Keratinocyte (primary cell): ENCODE data around the gene EHBP1. TPM values are rescaled to one million over a fixed set of nuclear protein-coding genes. Genes with fewer than 3 reads are reported as not detected.

Experiments used
- DNase-seq: peaks from one replicate; pipeline ENCODE4 v3.0.0-alpha.2; 2011; ENCODE audit warnings: low read depth, missing footprints, low spot score
- FAIRE-seq: peaks from 2 replicates; lab custom pipeline; 2011; peaks lifted over from hg19 to GRCh38; lab: Jason Lieb, UNC
- H2AFZ ChIP-seq: 2 replicates; pipeline ENCODE4 v1.6.0; 2012; ENCODE audit warnings: low read length, control low read depth, inconsistent platforms; ENCODE audit not compliant: control insufficient read depth
- H3K27ac ChIP-seq: 2 replicates; pipeline ENCODE4 v1.5.1; 2011; ENCODE audit warnings: low read length; ENCODE audit not compliant: control insufficient read depth, insufficient read depth
- H3K27me3 ChIP-seq: 3 replicates; pipeline ENCODE4 v1.6.0; 2011; ENCODE audit warnings: low read length; ENCODE audit not compliant: control insufficient read depth, insufficient read depth; ENCODE audit errors: extremely low read depth
- H3K36me3 ChIP-seq, 2 experiments: 2 replicates in 1 of 2; 3 replicates in 1 of 2; pipeline ENCODE4 v1.5.1; 2011; ENCODE audit warnings: low read length in 2 of 2, mild to moderate bottlenecking in 1 of 2; ENCODE audit not compliant: control insufficient read depth in 2 of 2, insufficient read depth in 2 of 2; ENCODE audit errors: extremely low read depth in 1 of 2
- H3K4me1 ChIP-seq: 3 replicates; pipeline ENCODE4 v1.5.1; 2011; ENCODE audit warnings: low read length; ENCODE audit not compliant: control insufficient read depth, insufficient read depth; ENCODE audit errors: extremely low read depth
- H3K4me2 ChIP-seq: 3 replicates; pipeline ENCODE4 v1.6.0; 2011; ENCODE audit warnings: low read depth, low read length; ENCODE audit not compliant: control insufficient read depth, insufficient read depth; ENCODE audit errors: extremely low read depth
- H3K4me3 ChIP-seq, 3 experiments: fragments of 200-600 bp in 1 of 3; sonication (generic) in 1 of 3; 2 replicates in 2 of 3; 3 replicates in 1 of 3; pipeline ENCODE4 v1.5.1; 2011 to 2016; ENCODE audit warnings: low read length in 3 of 3, mild to moderate bottlenecking in 3 of 3, control low read depth in 2 of 3, inconsistent platforms in 1 of 3, low read depth in 1 of 3, mixed read lengths in 1 of 3, mixed run types in 1 of 3, moderate library complexity in 1 of 3; ENCODE audit not compliant: control insufficient read depth in 2 of 3, insufficient read depth in 2 of 3; ENCODE audit errors: extremely low read depth in 1 of 3
- H3K79me2 ChIP-seq: 2 replicates; pipeline ENCODE4 v1.6.0; 2012; ENCODE audit warnings: low read length; ENCODE audit not compliant: control insufficient read depth, insufficient read depth
- H3K9ac ChIP-seq: 3 replicates; pipeline ENCODE4 v1.6.0; 2011; ENCODE audit warnings: low read length; ENCODE audit not compliant: control insufficient read depth, insufficient read depth; ENCODE audit errors: extremely low read depth
- H3K9me1 ChIP-seq: 3 replicates; pipeline ENCODE4 v1.6.0; 2011; ENCODE audit warnings: low read length; ENCODE audit not compliant: control insufficient read depth, insufficient read depth; ENCODE audit errors: extremely low read depth
- H3K9me3 ChIP-seq: 2 replicates; pipeline ENCODE4 v1.5.1; 2012; ENCODE audit warnings: low read depth, low read length; ENCODE audit not compliant: control insufficient read depth
- H4K20me1 ChIP-seq: 3 replicates; pipeline ENCODE4 v1.6.0; 2011; ENCODE audit warnings: low read length; ENCODE audit not compliant: control insufficient read depth, insufficient read depth; ENCODE audit errors: extremely low read depth
- CTCF ChIP-seq, 3 experiments: IDR thresholded peaks in 1 of 3; conservative IDR thresholded peaks in 1 of 3; optimal IDR thresholded peaks in 1 of 3; 2 replicates in 2 of 3; 3 replicates in 1 of 3; pipeline versions ENCODE3 to v1.5.1; 2011; ENCODE audit warnings: low read length in 3 of 3, mild to moderate bottlenecking in 3 of 3, moderate library complexity in 2 of 3, control low read depth in 1 of 3, inconsistent platforms in 1 of 3; ENCODE audit not compliant: insufficient read depth in 2 of 3; ENCODE audit errors: extremely low read depth in 1 of 3
- EZH2 ChIP-seq: IDR thresholded peaks from one replicate; pipeline ENCODE4 v1.6.1; 2012; ENCODE audit warnings: inconsistent platforms, mild to moderate bottlenecking, low read length, moderate library complexity
- dilution Hi-C: fragments of 300-500 bp; cut with MboI; formaldehyde crosslinking; loops from one replicate; pipeline ENCODE4 v1.7.0; 2020; ENCODE audit warnings: low sequenced_read_pairs; ENCODE audit not compliant: extremely low pct_ligation_motif_present
- polyA plus RNA-seq, 5 experiments: library from polyadenylated mRNA; depleted of rRNA in 3 of 5; stranded (reverse) in 3 of 5; stranded (forward) in 1 of 5; unstranded in 1 of 5; fragments of >200 nt; gene quantifications; 1 replicate in 1 of 5; 2 replicates in 3 of 5; 3 replicates in 1 of 5; pipeline versions ENCODE4 v1.2.1 to v1.2.3, GENCODE V29; 2011 to 2012; ENCODE audit warnings: missing spikeins in 2 of 5, low read depth in 1 of 5, low replicate concordance in 1 of 5

Gene EHBP1
- polyA plus RNA-seq, 1 donor (not counting 4 experiments of a cell fraction or from before 2014, with no cell fraction given): 59.0 TPM

DNA sequence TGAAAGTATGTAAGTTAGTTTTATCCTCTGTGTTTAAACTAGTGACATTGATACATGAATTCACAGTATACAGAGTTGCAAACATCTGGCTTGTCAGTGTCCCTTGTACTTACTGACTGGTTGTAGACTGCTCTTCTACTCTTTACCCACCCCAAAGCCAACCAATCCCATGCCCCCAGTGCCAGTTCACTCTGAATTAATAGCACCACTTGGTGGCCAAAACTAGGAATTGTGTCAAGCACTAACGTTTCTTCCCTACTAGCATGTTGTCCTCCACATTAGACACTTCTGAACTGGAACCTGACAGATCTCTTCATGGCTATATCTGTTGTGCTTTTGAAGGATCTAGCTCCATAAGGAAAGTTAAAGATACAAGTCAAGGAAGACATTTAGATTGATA is 317.9 kb downstream of the EHBP1 start:
- dilution Hi-C loops: no loop called here
- FAIRE-seq: no peak
- no peak for TF ChIP-seq EZH2
- peak in 2 of 3 experiments; percentile 54 to 60 for TF ChIP-seq CTCF (optimal IDR thresholded peaks at IDR 0.05 in 1 of 3, IDR thresholded peaks at IDR 0.05 in 1 of 3, conservative IDR thresholded peaks at IDR 0.05 in 1 of 3; ENCODE audit: extremely low read depth in 1 of 3, insufficient read depth in 2 of 3, low read length in 3 of 3)

DNA sequence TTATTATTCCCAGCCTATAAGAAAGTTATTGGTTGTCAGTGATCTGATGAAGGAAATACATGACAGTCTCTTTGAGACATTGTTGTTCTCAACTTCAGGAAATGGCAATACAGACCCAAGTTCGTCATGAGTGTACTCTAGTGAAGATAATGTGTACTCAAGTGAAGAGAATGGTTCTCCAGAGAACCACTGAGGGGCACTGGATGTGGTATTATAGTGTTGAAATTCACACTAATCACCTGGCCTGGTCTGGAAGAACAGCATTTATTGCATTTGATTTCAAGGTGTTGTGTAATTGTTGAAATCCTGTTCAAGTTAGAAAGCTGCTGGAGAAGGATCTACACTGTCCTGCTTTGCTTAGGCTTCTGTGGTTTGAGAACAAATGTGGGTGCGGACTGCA is 321.7 kb downstream of the EHBP1 start:
- H3K79me2 ChIP-seq: no peaks in the 10 kb centered on the region
- H3K9me3 ChIP-seq: no peaks in the 10 kb centered on the region
- H3K9me1 ChIP-seq: no peaks in the 10 kb centered on the region
- no peak overlapping the region for H3K27ac ChIP-seq
- H3K4me2 ChIP-seq: no peak overlapping the region
- DNase-seq (no peak), FAIRE-seq (no peak)
- no peaks in the 10 kb centered on the region for H3K4me1 ChIP-seq
- H3K27me3 ChIP-seq: no peaks in the 10 kb centered on the region
- TF ChIP-seq CTCF (optimal IDR thresholded peaks at IDR 0.05 in 1 of 3, IDR thresholded peaks at IDR 0.05 in 1 of 3, conservative IDR thresholded peaks at IDR 0.05 in 1 of 3; ENCODE audit: extremely low read depth in 1 of 3, insufficient read depth in 2 of 3, low read length in 3 of 3) (no peak), EZH2 (no peak)
- no peak overlapping the region for H3K4me3 ChIP-seq
- no peak overlapping the region for H3K9ac ChIP-seq
- H3K36me3 ChIP-seq: peaks cover 1 to 3% of the 10 kb centered on the region in 2 experiments
- dilution Hi-C loops: no loop called here
- H2AFZ ChIP-seq: no peak overlapping the region
- H4K20me1 ChIP-seq: no peaks in the 10 kb centered on the region

More for the DNA sequence above, 317.9 kb downstream of the EHBP1 start:
- Histone ChIP-seq H3K27me3 (no peaks in the 10 kb centered on the region), H3K9ac (no peak overlapping the region), H4K20me1 (no peaks in the 10 kb centered on the region), H2AFZ (no peak overlapping the region), H3K36me3 (peaks cover 3% of the 10 kb centered on the region in 2 experiments), H3K79me2 (no peaks in the 10 kb centered on the region), H3K4me3 (no peak overlapping the region), H3K9me1 (no peaks in the 10 kb centered on the region), H3K9me3 (no peaks in the 10 kb centered on the region), H3K4me1 (no peaks in the 10 kb centered on the region), H3K4me2 (no peak overlapping the region), H3K27ac (no peak overlapping the region)
- DNase-seq: no peak
